PC-3 (cell line): Measurements from ENCODE around the gene VSIG2. TPM values are rescaled to one million over a fixed set of nuclear protein-coding genes. Genes with fewer than 3 reads are reported as not detected.

Experiments used
- ATAC-seq: fragments of 200-7000 bp; cut with Tn5 transposase; 2 replicates; pipeline ENCODE4 v1.9.1; 2020; ENCODE audit warnings: mild to moderate bottlenecking, moderate library complexity
- BruUV-seq: library from RNA; stranded (reverse); fragments of 400-500 nt; replicated peaks from 2 replicates; lab custom pipeline; 2021; lab: Mats Ljungman, UMichigan
- CTCF ChIA-PET: fragments of 300-600 bp; sonication (Branson Sonifier 250); formaldehyde crosslinking; loops from one replicate; lab custom pipeline; 2022; ENCODE audit warnings: antibody characterized with exemption; lab: Charles Lee
- POLR2A ChIA-PET: fragments of 300-600 bp; sonication (Branson Sonifier 250); formaldehyde crosslinking; loops from one replicate; lab custom pipeline; 2022; ENCODE audit warnings: antibody characterized with exemption; ENCODE audit not compliant: unreplicated experiment; lab: Charles Lee
- DNase-seq: peaks from one replicate; pipeline ENCODE4 v3.0.0-alpha.2; 2015
- H2AFZ ChIP-seq: fragments of 300-600 bp; sonication (generic); 2 replicates; pipeline ENCODE4 v1.6.0; 2016; ENCODE audit warnings: antibody characterized with exemption, low read length
- H3F3A ChIP-seq: fragments of 300-600 bp; sonication (generic); one replicate; pipeline ENCODE4 v1.6.0; 2017; ENCODE audit warnings: antibody characterized with exemption, low read length, control low read depth, mild to moderate bottlenecking; ENCODE audit not compliant: unreplicated experiment
- H3K27ac ChIP-seq: fragments of 300-600 bp; sonication (generic); 2 replicates; pipeline ENCODE4 v1.5.1; 2016; ENCODE audit warnings: mild to moderate bottlenecking, low read length
- H3K27me3 ChIP-seq: fragments of 300-600 bp; sonication (generic); 2 replicates; pipeline ENCODE4 v1.6.1; 2016; ENCODE audit warnings: low read length, mixed read lengths
- H3K36me3 ChIP-seq: fragments of 300-600 bp; sonication (generic); 2 replicates; pipeline ENCODE4 v1.6.1; 2016; ENCODE audit warnings: low read depth, mixed run types, low read length, mixed read lengths
- H3K4me1 ChIP-seq: fragments of 300-600 bp; sonication (generic); 2 replicates; pipeline ENCODE4 v1.5.1; 2016; ENCODE audit warnings: low read length; ENCODE audit not compliant: insufficient read depth
- H3K4me2 ChIP-seq: fragments of 300-600 bp; sonication (generic); 2 replicates; pipeline ENCODE4 v1.6.0; 2016; ENCODE audit warnings: low read length
- H3K4me3 ChIP-seq: fragments of 300-600 bp; sonication (generic); 2 replicates; pipeline ENCODE4 v1.5.1; 2016; ENCODE audit warnings: mild to moderate bottlenecking, low read length, mixed read lengths
- H3K79me2 ChIP-seq: fragments of 300-600 bp; sonication (generic); 2 replicates; pipeline ENCODE4 v1.6.1; 2017; ENCODE audit warnings: low read length, mixed read lengths
- H3K9ac ChIP-seq: fragments of 300-600 bp; sonication (generic); 2 replicates; pipeline ENCODE4 v1.6.0; 2016; ENCODE audit warnings: mild to moderate bottlenecking, low read length
- H3K9me2 ChIP-seq: fragments of 300-600 bp; sonication (generic); replicated peaks from 2 replicates; pipeline ENCODE4 v1.6.1; 2016; ENCODE audit warnings: mixed run types, low read length, mixed read lengths
- H3K9me3 ChIP-seq: fragments of 300-600 bp; sonication (generic); 2 replicates; pipeline ENCODE4 v1.6.1; 2016; ENCODE audit warnings: low read length, mixed read lengths
- H4K20me1 ChIP-seq: fragments of 300-600 bp; sonication (generic); 2 replicates; pipeline ENCODE4 v1.6.1; 2016; ENCODE audit warnings: low read length, mixed read lengths
- CTCF ChIP-seq: fragments of 300-600 bp; sonication (generic); conservative IDR thresholded peaks from 2 replicates; pipeline ENCODE4 v1.5.1; 2017; ENCODE audit warnings: antibody characterized with exemption, low read depth, mild to moderate bottlenecking, low read length
- EZH2 ChIP-seq: fragments of 300-600 bp; sonication (generic); IDR thresholded peaks from one replicate; pipeline ENCODE4 v1.6.1; 2017; ENCODE audit warnings: antibody characterized with exemption, mild to moderate bottlenecking, low read length; ENCODE audit not compliant: unreplicated experiment
- EZH2phosphoT487 ChIP-seq: fragments of 300-600 bp; sonication (generic); IDR thresholded peaks from 2 replicates; pipeline ENCODE4 v1.6.1; 2018; ENCODE audit warnings: mild to moderate bottlenecking, antibody characterized with exemption, low read length, borderline replicate concordance
- intact Hi-C: fragments of 100-400 bp; cut with micrococcal nuclease; formaldehyde crosslinking; loops from 2 replicates; pipeline ENCODE4 v1.9.0; 2023
- total RNA-seq: library from RNA; depleted of rRNA; stranded (reverse); fragments of >200 nt; gene quantifications from 2 replicates; pipeline ENCODE4 v1.2.3, GENCODE V29; 2014

VSIG2 gene
- total RNA-seq, 1 experiment from 2014 or later: not detected

- no peak overlapping the region for H3K4me2 ChIP-seq
- no peaks in the 10 kb centered on the region for H3F3A ChIP-seq
- H3K4me3 ChIP-seq: no peak overlapping the region
- H3K4me1 ChIP-seq: peaks cover 9% of the 10 kb centered on the region
- POLR2A ChIA-PET: interaction anchor here (0.6 kb wide), 1 partner anchor 157 kb away, joined by 3 read pairs; no protein-coding TSS in a partner anchor
- H2AFZ ChIP-seq: no peak overlapping the region
- no peak for TF ChIP-seq EZH2phosphoT487
- H3K27ac ChIP-seq: no peak overlapping the region
- no peaks in the 10 kb centered on the region for H3K36me3 ChIP-seq
- ATAC-seq: no peak
- intact Hi-C loops: no loop called here
- peaks cover 3% of the 10 kb centered on the region; the same call in 1 of the 2 replicates for H3K27me3 ChIP-seq
- H3K79me2 ChIP-seq: no peaks in the 10 kb centered on the region
- no peaks in the 10 kb centered on the region for H4K20me1 ChIP-seq
- CTCF ChIA-PET: interaction anchor here (0.6 kb wide), 1 partner anchor 152 kb away, joined by 3 read pairs; no protein-coding TSS in a partner anchor
- no peak overlapping the region for H3K9ac ChIP-seq
- no peaks in the 10 kb centered on the region for H3K9me3 ChIP-seq
- BruUV-seq: no TSS peak
- DNase-seq: no peak
- H3K9me2 ChIP-seq: no peaks in the 10 kb centered on the region
These were observed 32.5 kb downstream of the VSIG2 start for GRCh38 chr11:124719534-124719933.

- no peaks in the 10 kb centered on the region for H3K9me2 ChIP-seq
- BruUV-seq: no TSS peak
- no peak overlapping the region for H3K9ac ChIP-seq
- ChIA-PET CTCF (no interaction called here), POLR2A (no interaction called here)
- H3K4me3 ChIP-seq: peak overlapping the region; percentile 72
- no peaks in the 10 kb centered on the region for H3K36me3 ChIP-seq
- no peaks in the 10 kb centered on the region for H3F3A ChIP-seq
- H3K27me3 ChIP-seq: peaks cover 3% of the 10 kb centered on the region; the same call in 1 of the 2 replicates
- H4K20me1 ChIP-seq: no peaks in the 10 kb centered on the region
- H3K27ac ChIP-seq: no peak overlapping the region
- DNase-seq (no peak), ATAC-seq (no peak)
- intact Hi-C loops: no loop called here
- no peaks in the 10 kb centered on the region for H3K9me3 ChIP-seq
- no peaks in the 10 kb centered on the region for H3K79me2 ChIP-seq
- H3K4me2 ChIP-seq: peak overlapping the region; percentile 98
- TF ChIP-seq EZH2: no peak
- TF ChIP-seq EZH2phosphoT487: no peak
- TF ChIP-seq CTCF: no peak
- peak overlapping the region; percentile 92; the same call in 1 of the 2 replicates for H2AFZ ChIP-seq
- peaks cover 9% of the 10 kb centered on the region for H3K4me1 ChIP-seq
These were observed 33.3 kb downstream of the VSIG2 start for GRCh38 chr11:124718801-124719200.

DNA sequence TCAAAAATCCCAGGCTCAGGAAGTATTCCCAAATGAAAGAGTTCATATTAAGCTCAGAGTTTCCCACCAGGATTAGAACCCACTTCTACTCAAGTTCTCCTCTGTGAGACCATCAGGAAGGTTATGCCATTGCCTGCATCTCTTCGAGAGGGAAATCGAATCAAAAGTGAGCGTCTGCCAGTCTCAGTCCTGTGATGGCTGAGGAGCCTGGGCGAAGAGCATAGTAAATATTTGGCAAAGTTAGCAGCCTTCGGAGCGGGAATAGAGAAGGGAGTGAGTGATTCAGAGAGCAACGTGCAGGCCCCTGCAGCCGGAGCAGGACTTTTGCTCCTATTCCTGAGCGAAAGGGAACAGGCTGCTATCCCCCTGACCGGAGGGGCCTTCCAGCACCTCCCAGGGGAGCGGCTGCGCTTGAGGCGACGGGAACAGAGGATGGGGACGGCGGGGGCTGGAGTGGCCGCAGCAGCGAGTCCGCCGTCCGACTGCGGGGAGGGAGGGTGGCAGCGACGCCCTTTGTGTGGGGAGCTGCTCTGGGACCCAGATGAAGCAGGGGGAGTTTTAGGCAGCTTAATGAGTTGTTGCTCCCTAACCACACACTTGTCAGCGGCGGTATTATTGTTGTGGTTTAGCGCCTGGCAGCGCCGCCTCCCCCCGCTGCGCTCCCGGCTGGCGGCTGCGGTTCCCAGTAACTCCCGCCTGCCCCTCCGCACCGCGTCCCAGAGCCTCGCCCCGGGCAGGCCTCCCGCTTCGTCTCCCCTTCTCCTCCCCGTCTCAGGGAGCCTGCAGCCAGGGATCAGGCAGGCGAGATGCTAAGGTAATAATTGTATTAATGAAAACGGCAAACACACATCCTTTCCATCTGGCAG lies 34.0 kb downstream of the VSIG2 start:
- DNase-seq (peak; percentile 52), ATAC-seq (peak; percentile 85)
- H3K9ac ChIP-seq: peak overlapping the region; percentile 6; the same call in 1 of the 2 replicates
- TF ChIP-seq EZH2phosphoT487: no peak
- TF ChIP-seq EZH2: no peak
- TF ChIP-seq CTCF: no peak
- H3K9me2 ChIP-seq: no peaks in the 10 kb centered on the region
- no peak overlapping the region for H3K27ac ChIP-seq
- H3K79me2 ChIP-seq: no peaks in the 10 kb centered on the region
- H3K4me2 ChIP-seq: peak overlapping the region; percentile 98
- H3F3A ChIP-seq: no peaks in the 10 kb centered on the region
- no peaks in the 10 kb centered on the region for H3K9me3 ChIP-seq
- no TSS peak for BruUV-seq
- no peaks in the 10 kb centered on the region for H4K20me1 ChIP-seq
- H3K4me1 ChIP-seq: peaks cover 9% of the 10 kb centered on the region
- intact Hi-C loops: no loop called here
- H2AFZ ChIP-seq: peak overlapping the region; percentile 92
- H3K27me3 ChIP-seq: peaks cover 3% of the 10 kb centered on the region; the same call in 1 of the 2 replicates
- ChIA-PET CTCF (no interaction called here), POLR2A (no interaction called here)
- no peaks in the 10 kb centered on the region for H3K36me3 ChIP-seq
- peak overlapping the region; percentile 72 for H3K4me3 ChIP-seq
